HepG2 (cell line): ENCODE results near the gene JADE3. TPM values are rescaled to one million over a fixed set of nuclear protein-coding genes. Genes with fewer than 3 reads are reported as not detected.

Source experiments
- ATAC-seq: fragments of 200-7000 bp; cut with Tn5 transposase; 3 replicates; pipeline ENCODE4 v1.9.1; 2020; ENCODE audit warnings: mild to moderate bottlenecking, moderate library complexity
- BruUV-seq: library from RNA; stranded (reverse); fragments of 400-500 nt; replicated peaks from 2 replicates; lab custom pipeline; 2021; lab: Mats Ljungman, UMichigan
- CTCF ChIA-PET: fragments of 300-600 bp; formaldehyde crosslinking; extraction: SDS; loops from one replicate; lab custom pipeline; 2021; ENCODE audit warnings: low total read pairs, inconsistent platforms, low intra/inter-chr PET ratio; lab: Yijun Ruan, JAX
- POLR2A ChIA-PET: fragments of 350-600 bp; sonication (Branson Sonifier 250); formaldehyde crosslinking; loops from one replicate; lab custom pipeline; 2020; ENCODE audit warnings: antibody characterized with exemption, inconsistent platforms; lab: Yijun Ruan, JAX
- DNase-seq: peaks from one replicate; pipeline ENCODE4 v3.0.0-alpha.2; 2015; ENCODE audit warnings: low spot score
- FAIRE-seq: peaks from 3 replicates; lab custom pipeline; 2011; peaks lifted over from hg19 to GRCh38; lab: Jason Lieb, UNC
- H2AFZ ChIP-seq: one replicate; pipeline ENCODE4 v1.6.1; 2011; ENCODE audit warnings: low read length, inconsistent platforms
- H3K27ac ChIP-seq: fragments of 300-600 bp; 3 replicates; pipeline ENCODE4 v1.8.0; 2011; ENCODE audit warnings: mixed run types, mild to moderate bottlenecking, mixed read lengths, low read length, inconsistent platforms; ENCODE audit not compliant: insufficient read depth; ENCODE audit errors: extremely low read length
- H3K27me3 ChIP-seq, 2 experiments: fragments of 200-600 bp in 1 of 2; 2 replicates in 1 of 2; 3 replicates in 1 of 2; pipeline versions ENCODE4 v1.6.0 to v1.8.0; 2011; ENCODE audit warnings: low read length in 2 of 2, mild to moderate bottlenecking in 2 of 2, moderate library complexity in 2 of 2, inconsistent platforms in 1 of 2; ENCODE audit not compliant: insufficient read depth in 2 of 2, control insufficient read depth in 1 of 2
- H3K36me3 ChIP-seq, 2 experiments: fragments of 200-600 bp in 1 of 2; replicated peaks in 1 of 2; 2 replicates in 1 of 2; 3 replicates in 1 of 2; pipeline versions ENCODE4 v1.5.1 to v1.8.0; 2011; ENCODE audit warnings: low read length in 2 of 2, inconsistent platforms in 1 of 2; ENCODE audit not compliant: insufficient read depth in 2 of 2, control insufficient read depth in 1 of 2
- H3K4me1 ChIP-seq: 2 replicates; pipeline ENCODE4 v1.5.1; 2012; ENCODE audit warnings: low read length, inconsistent platforms; ENCODE audit not compliant: insufficient read depth
- H3K4me2 ChIP-seq: 2 replicates; pipeline ENCODE4 v1.6.0; 2011; ENCODE audit warnings: low read depth, low read length, inconsistent platforms
- H3K4me3 ChIP-seq, 3 experiments: fragments of 200-600 bp in 1 of 3; sonication (generic), shearing (Covaris generic) in 1 of 3; replicated peaks in 1 of 3; 2 replicates each; pipeline ENCODE4 v1.5.1; 2011 to 2016; ENCODE audit warnings: low read length in 3 of 3, inconsistent platforms in 2 of 3, low read depth in 2 of 3, mild to moderate bottlenecking in 2 of 3, control low read depth in 1 of 3, mixed read lengths in 1 of 3; ENCODE audit not compliant: insufficient read depth in 1 of 3
- H3K79me2 ChIP-seq: one replicate; pipeline ENCODE4 v1.6.1; 2011; ENCODE audit warnings: low read length, inconsistent platforms; ENCODE audit not compliant: insufficient read depth
- H3K9ac ChIP-seq: 2 replicates; pipeline ENCODE4 v1.6.0; 2011; ENCODE audit warnings: mild to moderate bottlenecking, low read depth, low read length, inconsistent platforms; ENCODE audit not compliant: insufficient read depth
- H3K9me3 ChIP-seq: 2 replicates; pipeline ENCODE4 v1.5.1; 2012; ENCODE audit warnings: mild to moderate bottlenecking, low read length
- H4K20me1 ChIP-seq: 2 replicates; pipeline ENCODE4 v1.6.0; 2011; ENCODE audit warnings: inconsistent platforms, mild to moderate bottlenecking, low read length, moderate library complexity; ENCODE audit not compliant: insufficient read depth
- CHCHD3 ChIP-seq: sonication (generic); formaldehyde crosslinking; IDR thresholded peaks from 2 replicates; pipeline ENCODE4 v1.8.0; 2022; ENCODE audit warnings: mild to moderate bottlenecking, missing genetic modification reagents, moderate library complexity
- HNRNPUL1 ChIP-seq: fragments of 200-400 bp; formaldehyde crosslinking; IDR thresholded peaks from 2 replicates; pipeline ENCODE4 v1.6.1; 2017; ENCODE audit warnings: low read depth, mild to moderate bottlenecking, low read length, moderate library complexity
- SMC3 ChIP-seq: IDR thresholded peaks from 2 replicates; pipeline ENCODE4 v1.6.1; 2011; ENCODE audit warnings: low read length, improper control_type of control experiment
- SNAI1 ChIP-seq: sonication (generic); formaldehyde crosslinking; IDR thresholded peaks from 2 replicates; pipeline ENCODE4 v1.5.0; 2020; ENCODE audit warnings: mild to moderate bottlenecking, missing genetic modification reagents, borderline replicate concordance
- STAG1 ChIP-seq: sonication (generic); formaldehyde crosslinking; IDR thresholded peaks from 2 replicates; pipeline ENCODE4 v1.4.0; 2020; ENCODE audit warnings: missing genetic modification reagents
- ZC3H13 ChIP-seq: sonication (generic); formaldehyde crosslinking; IDR thresholded peaks from 2 replicates; pipeline ENCODE4 v1.8.1; 2023; ENCODE audit warnings: mild to moderate bottlenecking, missing genetic modification reagents, moderate library complexity
- ZNF256 ChIP-seq: sonication (generic); formaldehyde crosslinking; conservative IDR thresholded peaks from 2 replicates; pipeline ENCODE4 v1.4.0; 2020; ENCODE audit warnings: missing genetic modification reagents
- ZNF547 ChIP-seq: sonication (generic); formaldehyde crosslinking; IDR thresholded peaks from 2 replicates; pipeline ENCODE4 v1.5.1; 2020; ENCODE audit warnings: mild to moderate bottlenecking, missing genetic modification reagents
- ZSCAN22 ChIP-seq: sonication (generic); formaldehyde crosslinking; IDR thresholded peaks from 2 replicates; pipeline ENCODE4 v1.4.0; 2020; ENCODE audit warnings: mild to moderate bottlenecking, missing genetic modification reagents
- WGBS: methylation state at CpG from one replicate; pipeline ENCODE4 v1.1.6; 2017; ENCODE audit warnings: low lambda C conversion rate; 5-methylcytosine and 5-hydroxymethylcytosine counted together
- in situ Hi-C: cut with HindIII; loops from 2 replicates; pipeline ENCODE4 v1.10.0; 2017; ENCODE audit warnings: low pct_unique_long_range_greater_than_20kb; ENCODE audit not compliant: extremely low pct_ligation_motif_present
- intact Hi-C: fragments of 100-400 bp; cut with micrococcal nuclease; formaldehyde crosslinking; loops from one replicate; pipeline ENCODE4 v1.10.0; 2022; ENCODE audit not compliant: unreplicated experiment
- polyA plus RNA-seq, 8 experiments: library from polyadenylated mRNA; depleted of rRNA in 3 of 8; stranded (reverse) in 7 of 8; unstranded in 1 of 8; fragments of >200 nt; fragmentation: Illumina TruSeq in 4 of 8; extraction: Trizol in 4 of 8; gene quantifications; 2 replicates each; pipeline versions ENCODE4 v1.2.1 to v1.2.3, GENCODE V29; 2011 to 2016; ENCODE audit warnings: low read depth in 4 of 8, missing spikeins in 1 of 8, mixed read lengths in 1 of 8; ENCODE audit not compliant: insufficient read depth in 1 of 8
- total RNA-seq, 5 experiments: library from RNA; depleted of rRNA; stranded (reverse); fragments of >200 nt; fragmentation: Illumina TruSeq; extraction: Trizol; gene quantifications; 2 replicates each; pipeline ENCODE4 v1.2.3, GENCODE V29; 2016; ENCODE audit warnings: low read depth in 1 of 5
- TF ChIP-seq, protein P1 (sequence below): sonication (generic); formaldehyde crosslinking; IDR thresholded peaks from 2 replicates; pipeline ENCODE4 v1.5.0; 2020; ENCODE audit warnings: mild to moderate bottlenecking, missing genetic modification reagents, moderate library complexity
- TF ChIP-seq, protein P2 (sequence below): sonication (generic); formaldehyde crosslinking; IDR thresholded peaks from 2 replicates; pipeline ENCODE4 v1.4.0; 2020; ENCODE audit warnings: missing genetic modification reagents
- TF ChIP-seq, protein P3 (sequence below): sonication (generic); formaldehyde crosslinking; IDR thresholded peaks from 2 replicates; pipeline ENCODE4 v1.4.0; 2020; ENCODE audit warnings: missing genetic modification reagents

JADE3 gene
- total and polyA plus RNA-seq, 2 of the 13 experiments (the other 11 are each of a cell fraction or from before 2014, with no cell fraction given), result 7.7 to 7.8 TPM

DNA sequence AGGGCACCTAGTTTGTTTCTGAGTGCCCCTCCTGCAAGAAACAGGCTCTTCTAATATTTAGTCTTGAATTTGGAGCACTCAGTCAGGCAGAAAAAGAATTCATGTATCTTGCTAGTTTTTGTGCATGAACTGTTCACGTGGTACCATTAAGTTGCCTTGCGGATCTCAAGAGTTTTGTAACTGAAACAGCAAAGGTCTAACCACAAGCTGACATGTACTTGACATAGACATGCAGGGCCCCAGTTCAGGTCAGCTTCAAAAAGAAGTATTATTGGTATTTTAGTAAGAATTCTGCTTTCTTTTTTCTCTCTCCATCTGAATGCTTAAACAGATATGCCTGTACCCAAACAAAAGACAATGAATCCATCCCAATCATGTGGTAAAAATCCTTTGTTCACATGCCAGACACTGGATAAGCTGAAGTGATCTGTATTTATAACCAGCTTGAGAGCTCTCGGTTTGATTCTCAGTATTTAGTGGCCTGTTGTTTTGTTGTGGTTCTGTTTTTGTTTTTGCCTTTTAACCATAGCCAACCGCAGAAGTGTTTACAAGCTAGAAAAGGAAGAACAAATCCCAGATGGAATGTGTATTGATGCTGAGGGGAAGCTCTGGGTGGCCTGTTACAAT lies 179.0 kb downstream of the JADE3 start (continued):
- no peak for TF ChIP-seq ZC3H13
- no peak for TF ChIP-seq ZSCAN22 (CRISPR knock-in tag)

DNA sequence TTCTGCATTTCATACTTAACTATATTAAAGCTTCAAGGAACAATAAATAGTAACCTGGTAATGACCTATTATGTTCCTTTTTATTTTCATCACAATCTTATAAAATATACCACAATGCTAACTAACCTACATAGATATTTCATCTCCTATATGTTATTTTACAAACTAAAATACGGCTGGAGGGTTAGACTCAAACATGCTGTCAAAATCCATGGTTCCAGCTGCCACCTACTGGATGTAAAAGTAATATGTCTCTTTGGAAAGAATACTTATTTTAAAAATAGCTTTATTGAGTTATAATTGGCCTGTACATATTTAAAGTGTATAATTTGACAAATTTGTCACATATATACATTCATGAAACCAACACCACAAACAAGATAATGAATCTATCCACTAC lies 181.0 kb downstream of the JADE3 start:
- BruUV-seq, result no TSS peak
- ChIA-PET CTCF (interaction anchor here (1.1 to 1.8 kb wide), 4 partner anchors 19 to 189 kb away, joined by 3 to 9 read pairs (median 4); no protein-coding TSS in a partner anchor), POLR2A (no interaction called here)
- Histone ChIP-seq H3K79me2 (no peaks in the 10 kb centered on the region), H4K20me1 (no peaks in the 10 kb centered on the region), H3K9ac (no peak overlapping the region), H3K36me3 (peaks cover 1 to 12% of the 10 kb centered on the region in 2 experiments; a peak in 1 of 5 replicates), H3K4me3 (no peak overlapping the region), H3K27ac (no peak overlapping the region), H3K27me3 (no peaks in the 10 kb centered on the region), H2AFZ (no peak overlapping the region), H3K4me2 (no peak overlapping the region), H3K4me1 (peaks cover 27% of the 10 kb centered on the region), H3K9me3 (no peaks in the 10 kb centered on the region)
- FAIRE-seq (peak; percentile 51), ATAC-seq (no peak), DNase-seq (no peak)
- in situ Hi-C loops, result loop anchor here (5.0 kb wide), 1 partner anchor 181 kb away; the partner anchor contains the start of gene JADE3
- intact Hi-C loops, result loop anchor here (5.0 kb wide), 1 partner anchor 61 kb away; no protein-coding TSS in a partner anchor
- 33% methylated on average over 1 of the region's 1 CpG for WGBS
- TF ChIP-seq ZNF547 (CRISPR knock-in tag) (no peak), STAG1 (CRISPR knock-in tag) (peak; percentile 60), SMC3 (peak; percentile 38; the same call in 1 of the 2 replicates), CHCHD3 (CRISPR knock-in tag) (no peak), ZNF256 (no peak), HNRNPUL1 (no peak), SNAI1 (CRISPR knock-in tag) (no peak)
- TF ChIP-seq, protein P1, sequence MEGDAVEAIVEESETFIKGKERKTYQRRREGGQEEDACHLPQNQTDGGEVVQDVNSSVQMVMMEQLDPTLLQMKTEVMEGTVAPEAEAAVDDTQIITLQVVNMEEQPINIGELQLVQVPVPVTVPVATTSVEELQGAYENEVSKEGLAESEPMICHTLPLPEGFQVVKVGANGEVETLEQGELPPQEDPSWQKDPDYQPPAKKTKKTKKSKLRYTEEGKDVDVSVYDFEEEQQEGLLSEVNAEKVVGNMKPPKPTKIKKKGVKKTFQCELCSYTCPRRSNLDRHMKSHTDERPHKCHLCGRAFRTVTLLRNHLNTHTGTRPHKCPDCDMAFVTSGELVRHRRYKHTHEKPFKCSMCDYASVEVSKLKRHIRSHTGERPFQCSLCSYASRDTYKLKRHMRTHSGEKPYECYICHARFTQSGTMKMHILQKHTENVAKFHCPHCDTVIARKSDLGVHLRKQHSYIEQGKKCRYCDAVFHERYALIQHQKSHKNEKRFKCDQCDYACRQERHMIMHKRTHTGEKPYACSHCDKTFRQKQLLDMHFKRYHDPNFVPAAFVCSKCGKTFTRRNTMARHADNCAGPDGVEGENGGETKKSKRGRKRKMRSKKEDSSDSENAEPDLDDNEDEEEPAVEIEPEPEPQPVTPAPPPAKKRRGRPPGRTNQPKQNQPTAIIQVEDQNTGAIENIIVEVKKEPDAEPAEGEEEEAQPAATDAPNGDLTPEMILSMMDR (CRISPR knock-in tag), result peak; percentile 47
- TF ChIP-seq, protein P2, sequence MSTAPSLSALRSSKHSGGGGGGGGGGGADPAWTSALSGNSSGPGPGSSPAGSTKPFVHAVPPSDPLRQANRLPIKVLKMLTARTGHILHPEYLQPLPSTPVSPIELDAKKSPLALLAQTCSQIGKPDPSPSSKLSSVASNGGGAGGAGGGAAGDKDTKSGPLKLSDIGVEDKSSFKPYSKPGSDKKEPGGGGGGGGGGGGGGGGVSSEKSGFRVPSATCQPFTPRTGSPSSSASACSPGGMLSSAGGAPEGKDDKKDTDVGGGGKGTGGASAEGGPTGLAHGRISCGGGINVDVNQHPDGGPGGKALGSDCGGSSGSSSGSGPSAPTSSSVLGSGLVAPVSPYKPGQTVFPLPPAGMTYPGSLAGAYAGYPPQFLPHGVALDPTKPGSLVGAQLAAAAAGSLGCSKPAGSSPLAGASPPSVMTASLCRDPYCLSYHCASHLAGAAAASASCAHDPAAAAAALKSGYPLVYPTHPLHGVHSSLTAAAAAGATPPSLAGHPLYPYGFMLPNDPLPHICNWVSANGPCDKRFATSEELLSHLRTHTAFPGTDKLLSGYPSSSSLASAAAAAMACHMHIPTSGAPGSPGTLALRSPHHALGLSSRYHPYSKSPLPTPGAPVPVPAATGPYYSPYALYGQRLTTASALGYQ (CRISPR knock-in tag), result no peak
- TF ChIP-seq, protein P3, sequence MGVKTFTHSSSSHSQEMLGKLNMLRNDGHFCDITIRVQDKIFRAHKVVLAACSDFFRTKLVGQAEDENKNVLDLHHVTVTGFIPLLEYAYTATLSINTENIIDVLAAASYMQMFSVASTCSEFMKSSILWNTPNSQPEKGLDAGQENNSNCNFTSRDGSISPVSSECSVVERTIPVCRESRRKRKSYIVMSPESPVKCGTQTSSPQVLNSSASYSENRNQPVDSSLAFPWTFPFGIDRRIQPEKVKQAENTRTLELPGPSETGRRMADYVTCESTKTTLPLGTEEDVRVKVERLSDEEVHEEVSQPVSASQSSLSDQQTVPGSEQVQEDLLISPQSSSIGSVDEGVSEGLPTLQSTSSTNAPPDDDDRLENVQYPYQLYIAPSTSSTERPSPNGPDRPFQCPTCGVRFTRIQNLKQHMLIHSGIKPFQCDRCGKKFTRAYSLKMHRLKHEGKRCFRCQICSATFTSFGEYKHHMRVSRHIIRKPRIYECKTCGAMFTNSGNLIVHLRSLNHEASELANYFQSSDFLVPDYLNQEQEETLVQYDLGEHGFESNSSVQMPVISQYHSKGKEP (CRISPR knock-in tag), result no peak
